GM23338 (cell line): ENCODE data around the gene OR2A5. TPM values are rescaled to one million over a fixed set of nuclear protein-coding genes. Genes with fewer than 3 reads are reported as not detected.

Source experiments
- ATAC-seq: fragments of 200-7000 bp; cut with Tn5 transposase; 3 replicates; pipeline ENCODE4 v1.9.1; 2020
- DNase-seq: peaks from one replicate; pipeline ENCODE4 v3.0.0-alpha.2; 2015; ENCODE audit warnings: low spot score
- H2AFZ ChIP-seq: fragments of 200-600 bp; sonication (generic); 2 replicates; pipeline ENCODE4 v1.8.0; 2016; ENCODE audit warnings: antibody characterized with exemption, mild to moderate bottlenecking, moderate library complexity
- H3F3A ChIP-seq: fragments of 200-600 bp; sonication (generic); replicated peaks from 2 replicates; pipeline ENCODE4 v1.8.0; 2017; ENCODE audit warnings: antibody characterized with exemption, mixed run types, low read depth
- H3K27ac ChIP-seq: fragments of 200-600 bp; sonication (generic); 2 replicates; pipeline ENCODE4 v1.6.1; 2016; ENCODE audit warnings: low read depth
- H3K27me3 ChIP-seq: fragments of 200-600 bp; sonication (generic); 2 replicates; pipeline ENCODE4 v1.8.0; 2016; ENCODE audit warnings: mild to moderate bottlenecking, mixed run types, moderate library complexity; ENCODE audit not compliant: insufficient read depth
- H3K36me3 ChIP-seq: fragments of 200-600 bp; sonication (generic); 2 replicates; pipeline ENCODE4 v1.8.0; 2016; ENCODE audit warnings: mild to moderate bottlenecking; ENCODE audit not compliant: insufficient read depth
- H3K4me1 ChIP-seq: fragments of 200-600 bp; sonication (generic); 2 replicates; pipeline ENCODE4 v1.8.0; 2016; ENCODE audit warnings: mild to moderate bottlenecking, moderate library complexity; ENCODE audit not compliant: insufficient read depth
- H3K4me2 ChIP-seq: fragments of 200-600 bp; sonication (generic); 2 replicates; pipeline ENCODE4 v1.7.1; 2017; ENCODE audit warnings: mixed run types
- H3K4me3 ChIP-seq: fragments of 200-600 bp; sonication (generic); 2 replicates; pipeline ENCODE4 v1.6.1; 2016; ENCODE audit warnings: mixed run types
- H3K79me2 ChIP-seq: fragments of 200-600 bp; sonication (generic); replicated peaks from 2 replicates; pipeline ENCODE4 v1.8.0; 2017; ENCODE audit warnings: mild to moderate bottlenecking; ENCODE audit not compliant: insufficient read depth
- H3K9me2 ChIP-seq: fragments of 200-600 bp; sonication (generic); 2 replicates; pipeline ENCODE4 v1.8.0; 2017; ENCODE audit not compliant: insufficient read depth
- H4K20me1 ChIP-seq: fragments of 200-600 bp; sonication (generic); replicated peaks from 2 replicates; pipeline ENCODE4 v1.8.0; 2017; ENCODE audit warnings: mild to moderate bottlenecking; ENCODE audit not compliant: insufficient read depth
- H3K27ac Mint-ChIP-seq: 2 replicates; pipeline ENCODE4 v1.8.0; 2020; ENCODE audit warnings: inconsistent platforms, mild to moderate bottlenecking, moderate library complexity, mixed read lengths
- H3K27me3 Mint-ChIP-seq: 3 replicates; pipeline ENCODE4 v1.8.0; 2022; ENCODE audit warnings: low read depth, mild to moderate bottlenecking, moderate library complexity, mixed read lengths, inconsistent platforms; ENCODE audit not compliant: insufficient read depth, poor library complexity
- H3K36me3 Mint-ChIP-seq: 3 replicates; pipeline ENCODE4 v1.8.0; 2021; ENCODE audit warnings: low read depth, mild to moderate bottlenecking, inconsistent platforms, moderate library complexity, mixed read lengths
- H3K4me1 Mint-ChIP-seq: 3 replicates; pipeline ENCODE4 v1.8.0; 2020; ENCODE audit warnings: mild to moderate bottlenecking, inconsistent platforms, mixed read lengths
- H3K4me3 Mint-ChIP-seq: 3 replicates; pipeline ENCODE4 v1.8.0; 2021; ENCODE audit warnings: moderate library complexity, mild to moderate bottlenecking, inconsistent platforms, mixed read lengths
- H3K9me3 Mint-ChIP-seq: 3 replicates; pipeline ENCODE4 v1.8.0; 2020; ENCODE audit warnings: moderate library complexity, mild to moderate bottlenecking, inconsistent platforms, mixed read lengths
- CREB1 ChIP-seq: fragments of 250-450 bp; sonication (Bioruptor Pico); IDR thresholded peaks from 2 replicates; pipeline ENCODE4 v1.5.0; 2020; ENCODE audit warnings: low read depth, mild to moderate bottlenecking, moderate library complexity
- EZH2 ChIP-seq: fragments of 200-600 bp; sonication (generic); IDR thresholded peaks from one replicate; pipeline ENCODE4 v1.8.0; 2017; ENCODE audit warnings: antibody characterized with exemption, mild to moderate bottlenecking, low read depth; ENCODE audit not compliant: unreplicated experiment
- EZH2phosphoT487 ChIP-seq: fragments of 200-600 bp; sonication (generic); IDR thresholded peaks from one replicate; pipeline ENCODE4 v1.8.1; 2018; ENCODE audit warnings: antibody characterized with exemption; ENCODE audit not compliant: unreplicated experiment
- JUNB ChIP-seq: IDR thresholded peaks from one replicate; pipeline ENCODE4 v1.6.1; 2016; ENCODE audit warnings: antibody characterized with exemption; ENCODE audit not compliant: unreplicated experiment
- NANOG ChIP-seq: IDR thresholded peaks from 2 replicates; pipeline ENCODE4 v1.6.1; 2016; ENCODE audit warnings: antibody characterized with exemption, borderline replicate concordance
- POLR2AphosphoS5 ChIP-seq: IDR thresholded peaks from 2 replicates; pipeline ENCODE4 v1.6.1; 2016; ENCODE audit warnings: antibody characterized with exemption, low read depth
- STAT1 ChIP-seq: IDR thresholded peaks from one replicate; pipeline ENCODE4 v1.6.1; 2016; ENCODE audit warnings: antibody characterized with exemption; ENCODE audit not compliant: unreplicated experiment
- ZNF114 ChIP-seq: fragments of 250-450 bp; sonication (Bioruptor Pico); IDR thresholded peaks from 2 replicates; pipeline ENCODE4 v1.5.0; 2020; ENCODE audit warnings: mild to moderate bottlenecking, moderate library complexity
- ZNF331 ChIP-seq: fragments of 250-450 bp; sonication (Bioruptor Pico); IDR thresholded peaks from 2 replicates; pipeline ENCODE4 v1.5.0; 2020; ENCODE audit warnings: low read depth, mild to moderate bottlenecking, moderate library complexity
- polyA plus RNA-seq: library from polyadenylated mRNA; unstranded; fragments of >200 nt; fragmentation: Nextera tagmentation; extraction: Ambion mirVana; gene quantifications from 2 replicates; pipeline ENCODE4 v1.2.1, GENCODE V29; 2016
- total RNA-seq: library from RNA; depleted of rRNA; stranded (reverse); fragments of >200 nt; shearing (Covaris generic); gene quantifications from 2 replicates; pipeline ENCODE4 v1.2.3, GENCODE V29; 2014
- TF ChIP-seq, protein P1 (sequence below), 2 experiments: fragments of 200-600 bp in 1 of 2; sonication (generic) in 1 of 2; conservative IDR thresholded peaks; 2 replicates each; pipeline versions ENCODE4 v1.5.1 to v1.6.1; 2016 to 2017; ENCODE audit warnings: antibody characterized with exemption in 2 of 2, low read depth in 2 of 2, mild to moderate bottlenecking in 2 of 2, moderate library complexity in 1 of 2
- TF ChIP-seq, protein P2 (sequence below): fragments of 250-450 bp; sonication (Bioruptor Pico); IDR thresholded peaks from 2 replicates; pipeline ENCODE4 v1.5.0; 2020; ENCODE audit warnings: mild to moderate bottlenecking, moderate library complexity
- TF ChIP-seq, protein P3 (sequence below): IDR thresholded peaks from one replicate; pipeline ENCODE4 v1.6.1; 2018; ENCODE audit warnings: antibody characterized with exemption; ENCODE audit not compliant: unreplicated experiment
- TF ChIP-seq, protein P4 (sequence below): IDR thresholded peaks from 2 replicates; pipeline ENCODE4 v1.6.1; 2016; ENCODE audit warnings: antibody characterized with exemption

OR2A5 gene
- total and polyA plus RNA-seq, 2 experiments from 2014 or later, result not detected

DNA sequence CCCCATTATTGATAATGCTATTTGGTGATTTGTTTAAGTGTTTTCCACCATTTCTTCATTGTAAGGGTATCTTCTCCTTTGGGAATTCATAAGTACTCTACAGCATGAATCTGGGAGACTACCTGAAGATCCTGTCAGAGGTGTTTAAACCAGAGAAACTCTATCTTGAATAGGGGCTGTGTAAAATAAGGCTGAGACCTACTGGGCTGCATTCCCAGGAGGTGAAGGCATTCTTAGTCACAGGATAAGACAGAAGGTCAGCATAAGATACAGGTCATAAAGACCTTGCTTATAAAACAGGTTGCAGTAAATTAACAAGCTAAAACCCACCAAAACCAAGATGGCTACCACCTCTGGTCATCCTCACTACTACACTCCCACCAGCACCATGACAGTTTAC lies 13.4 kb upstream of the OR2A5 start:
- no peak overlapping the region for H3K27ac Mint-ChIP-seq
- DNase-seq (no peak), ATAC-seq (no peak)
- H3K4me1 ChIP-seq, result no peaks in the 10 kb centered on the region
- H3F3A ChIP-seq, result no peaks in the 10 kb centered on the region
- H3K27me3 ChIP-seq, result no peaks in the 10 kb centered on the region
- H3K4me3 Mint-ChIP-seq, result no peak overlapping the region
- H2AFZ ChIP-seq, result peak overlapping the region; percentile 21; the same call in 1 of the 2 replicates
- H3K27ac ChIP-seq, result no peak overlapping the region
- no peaks in the 10 kb centered on the region for H3K9me3 Mint-ChIP-seq
- H3K4me3 ChIP-seq, result no peak overlapping the region
- H3K4me1 Mint-ChIP-seq, result peaks cover 3% of the 10 kb centered on the region; the same call in 2 of the 3 replicates
- H4K20me1 ChIP-seq, result no peaks in the 10 kb centered on the region
- no peak overlapping the region for H3K4me2 ChIP-seq
- TF ChIP-seq, protein P1, sequence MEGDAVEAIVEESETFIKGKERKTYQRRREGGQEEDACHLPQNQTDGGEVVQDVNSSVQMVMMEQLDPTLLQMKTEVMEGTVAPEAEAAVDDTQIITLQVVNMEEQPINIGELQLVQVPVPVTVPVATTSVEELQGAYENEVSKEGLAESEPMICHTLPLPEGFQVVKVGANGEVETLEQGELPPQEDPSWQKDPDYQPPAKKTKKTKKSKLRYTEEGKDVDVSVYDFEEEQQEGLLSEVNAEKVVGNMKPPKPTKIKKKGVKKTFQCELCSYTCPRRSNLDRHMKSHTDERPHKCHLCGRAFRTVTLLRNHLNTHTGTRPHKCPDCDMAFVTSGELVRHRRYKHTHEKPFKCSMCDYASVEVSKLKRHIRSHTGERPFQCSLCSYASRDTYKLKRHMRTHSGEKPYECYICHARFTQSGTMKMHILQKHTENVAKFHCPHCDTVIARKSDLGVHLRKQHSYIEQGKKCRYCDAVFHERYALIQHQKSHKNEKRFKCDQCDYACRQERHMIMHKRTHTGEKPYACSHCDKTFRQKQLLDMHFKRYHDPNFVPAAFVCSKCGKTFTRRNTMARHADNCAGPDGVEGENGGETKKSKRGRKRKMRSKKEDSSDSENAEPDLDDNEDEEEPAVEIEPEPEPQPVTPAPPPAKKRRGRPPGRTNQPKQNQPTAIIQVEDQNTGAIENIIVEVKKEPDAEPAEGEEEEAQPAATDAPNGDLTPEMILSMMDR (conservative IDR thresholded peaks at IDR 0.05; ENCODE audit: low read depth in 2 of 2), result no peak
- TF ChIP-seq, protein P2, sequence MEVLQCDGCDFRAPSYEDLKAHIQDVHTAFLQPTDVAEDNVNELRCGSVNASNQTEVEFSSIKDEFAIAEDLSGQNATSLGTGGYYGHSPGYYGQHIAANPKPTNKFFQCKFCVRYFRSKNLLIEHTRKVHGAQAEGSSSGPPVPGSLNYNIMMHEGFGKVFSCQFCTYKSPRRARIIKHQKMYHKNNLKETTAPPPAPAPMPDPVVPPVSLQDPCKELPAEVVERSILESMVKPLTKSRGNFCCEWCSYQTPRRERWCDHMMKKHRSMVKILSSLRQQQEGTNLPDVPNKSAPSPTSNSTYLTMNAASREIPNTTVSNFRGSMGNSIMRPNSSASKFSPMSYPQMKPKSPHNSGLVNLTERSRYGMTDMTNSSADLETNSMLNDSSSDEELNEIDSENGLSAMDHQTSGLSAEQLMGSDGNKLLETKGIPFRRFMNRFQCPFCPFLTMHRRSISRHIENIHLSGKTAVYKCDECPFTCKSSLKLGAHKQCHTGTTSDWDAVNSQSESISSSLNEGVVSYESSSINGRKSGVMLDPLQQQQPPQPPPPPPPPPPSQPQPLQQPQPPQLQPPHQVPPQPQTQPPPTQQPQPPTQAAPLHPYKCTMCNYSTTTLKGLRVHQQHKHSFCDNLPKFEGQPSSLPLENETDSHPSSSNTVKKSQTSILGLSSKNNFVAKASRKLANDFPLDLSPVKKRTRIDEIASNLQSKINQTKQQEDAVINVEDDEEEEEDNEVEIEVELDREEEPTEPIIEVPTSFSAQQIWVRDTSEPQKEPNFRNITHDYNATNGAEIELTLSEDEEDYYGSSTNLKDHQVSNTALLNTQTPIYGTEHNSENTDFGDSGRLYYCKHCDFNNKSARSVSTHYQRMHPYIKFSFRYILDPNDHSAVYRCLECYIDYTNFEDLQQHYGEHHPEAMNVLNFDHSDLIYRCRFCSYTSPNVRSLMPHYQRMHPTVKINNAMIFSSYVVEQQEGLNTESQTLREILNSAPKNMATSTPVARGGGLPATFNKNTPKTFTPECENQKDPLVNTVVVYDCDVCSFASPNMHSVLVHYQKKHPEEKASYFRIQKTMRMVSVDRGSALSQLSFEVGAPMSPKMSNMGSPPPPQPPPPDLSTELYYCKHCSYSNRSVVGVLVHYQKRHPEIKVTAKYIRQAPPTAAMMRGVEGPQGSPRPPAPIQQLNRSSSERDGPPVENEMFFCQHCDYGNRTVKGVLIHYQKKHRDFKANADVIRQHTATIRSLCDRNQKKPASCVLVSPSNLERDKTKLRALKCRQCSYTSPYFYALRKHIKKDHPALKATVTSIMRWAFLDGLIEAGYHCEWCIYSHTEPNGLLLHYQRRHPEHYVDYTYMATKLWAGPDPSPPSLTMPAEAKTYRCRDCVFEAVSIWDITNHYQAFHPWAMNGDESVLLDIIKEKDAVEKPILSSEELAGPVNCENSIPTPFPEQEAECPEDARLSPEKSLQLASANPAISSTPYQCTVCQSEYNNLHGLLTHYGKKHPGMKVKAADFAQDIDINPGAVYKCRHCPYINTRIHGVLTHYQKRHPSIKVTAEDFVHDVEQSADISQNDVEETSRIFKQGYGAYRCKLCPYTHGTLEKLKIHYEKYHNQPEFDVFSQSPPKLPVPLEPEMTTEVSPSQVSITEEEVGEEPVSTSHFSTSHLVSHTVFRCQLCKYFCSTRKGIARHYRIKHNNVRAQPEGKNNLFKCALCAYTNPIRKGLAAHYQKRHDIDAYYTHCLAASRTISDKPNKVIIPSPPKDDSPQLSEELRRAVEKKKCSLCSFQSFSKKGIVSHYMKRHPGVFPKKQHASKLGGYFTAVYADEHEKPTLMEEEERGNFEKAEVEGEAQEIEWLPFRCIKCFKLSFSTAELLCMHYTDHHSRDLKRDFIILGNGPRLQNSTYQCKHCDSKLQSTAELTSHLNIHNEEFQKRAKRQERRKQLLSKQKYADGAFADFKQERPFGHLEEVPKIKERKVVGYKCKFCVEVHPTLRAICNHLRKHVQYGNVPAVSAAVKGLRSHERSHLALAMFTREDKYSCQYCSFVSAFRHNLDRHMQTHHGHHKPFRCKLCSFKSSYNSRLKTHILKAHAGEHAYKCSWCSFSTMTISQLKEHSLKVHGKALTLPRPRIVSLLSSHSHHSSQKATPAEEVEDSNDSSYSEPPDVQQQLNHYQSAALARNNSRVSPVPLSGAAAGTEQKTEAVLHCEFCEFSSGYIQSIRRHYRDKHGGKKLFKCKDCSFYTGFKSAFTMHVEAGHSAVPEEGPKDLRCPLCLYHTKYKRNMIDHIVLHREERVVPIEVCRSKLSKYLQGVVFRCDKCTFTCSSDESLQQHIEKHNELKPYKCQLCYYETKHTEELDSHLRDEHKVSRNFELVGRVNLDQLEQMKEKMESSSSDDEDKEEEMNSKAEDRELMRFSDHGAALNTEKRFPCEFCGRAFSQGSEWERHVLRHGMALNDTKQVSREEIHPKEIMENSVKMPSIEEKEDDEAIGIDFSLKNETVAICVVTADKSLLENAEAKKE (CRISPR knock-in tag), result no peak
- TF ChIP-seq STAT1 (no peak), EZH2phosphoT487 (no peak), ZNF331 (no peak), POLR2AphosphoS5 (no peak), ZNF114 (CRISPR knock-in tag) (no peak), NANOG (no peak), CREB1 (CRISPR knock-in tag) (no peak), JUNB (no peak), EZH2 (no peak)
- TF ChIP-seq, protein P3, sequence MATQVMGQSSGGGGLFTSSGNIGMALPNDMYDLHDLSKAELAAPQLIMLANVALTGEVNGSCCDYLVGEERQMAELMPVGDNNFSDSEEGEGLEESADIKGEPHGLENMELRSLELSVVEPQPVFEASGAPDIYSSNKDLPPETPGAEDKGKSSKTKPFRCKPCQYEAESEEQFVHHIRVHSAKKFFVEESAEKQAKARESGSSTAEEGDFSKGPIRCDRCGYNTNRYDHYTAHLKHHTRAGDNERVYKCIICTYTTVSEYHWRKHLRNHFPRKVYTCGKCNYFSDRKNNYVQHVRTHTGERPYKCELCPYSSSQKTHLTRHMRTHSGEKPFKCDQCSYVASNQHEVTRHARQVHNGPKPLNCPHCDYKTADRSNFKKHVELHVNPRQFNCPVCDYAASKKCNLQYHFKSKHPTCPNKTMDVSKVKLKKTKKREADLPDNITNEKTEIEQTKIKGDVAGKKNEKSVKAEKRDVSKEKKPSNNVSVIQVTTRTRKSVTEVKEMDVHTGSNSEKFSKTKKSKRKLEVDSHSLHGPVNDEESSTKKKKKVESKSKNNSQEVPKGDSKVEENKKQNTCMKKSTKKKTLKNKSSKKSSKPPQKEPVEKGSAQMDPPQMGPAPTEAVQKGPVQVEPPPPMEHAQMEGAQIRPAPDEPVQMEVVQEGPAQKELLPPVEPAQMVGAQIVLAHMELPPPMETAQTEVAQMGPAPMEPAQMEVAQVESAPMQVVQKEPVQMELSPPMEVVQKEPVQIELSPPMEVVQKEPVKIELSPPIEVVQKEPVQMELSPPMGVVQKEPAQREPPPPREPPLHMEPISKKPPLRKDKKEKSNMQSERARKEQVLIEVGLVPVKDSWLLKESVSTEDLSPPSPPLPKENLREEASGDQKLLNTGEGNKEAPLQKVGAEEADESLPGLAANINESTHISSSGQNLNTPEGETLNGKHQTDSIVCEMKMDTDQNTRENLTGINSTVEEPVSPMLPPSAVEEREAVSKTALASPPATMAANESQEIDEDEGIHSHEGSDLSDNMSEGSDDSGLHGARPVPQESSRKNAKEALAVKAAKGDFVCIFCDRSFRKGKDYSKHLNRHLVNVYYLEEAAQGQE, result no peak
- TF ChIP-seq, protein P4, sequence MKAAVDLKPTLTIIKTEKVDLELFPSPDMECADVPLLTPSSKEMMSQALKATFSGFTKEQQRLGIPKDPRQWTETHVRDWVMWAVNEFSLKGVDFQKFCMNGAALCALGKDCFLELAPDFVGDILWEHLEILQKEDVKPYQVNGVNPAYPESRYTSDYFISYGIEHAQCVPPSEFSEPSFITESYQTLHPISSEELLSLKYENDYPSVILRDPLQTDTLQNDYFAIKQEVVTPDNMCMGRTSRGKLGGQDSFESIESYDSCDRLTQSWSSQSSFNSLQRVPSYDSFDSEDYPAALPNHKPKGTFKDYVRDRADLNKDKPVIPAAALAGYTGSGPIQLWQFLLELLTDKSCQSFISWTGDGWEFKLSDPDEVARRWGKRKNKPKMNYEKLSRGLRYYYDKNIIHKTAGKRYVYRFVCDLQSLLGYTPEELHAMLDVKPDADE, result no peak
- no peaks in the 10 kb centered on the region for H3K36me3 Mint-ChIP-seq
- H3K36me3 ChIP-seq, result no peaks in the 10 kb centered on the region
- H3K79me2 ChIP-seq, result no peaks in the 10 kb centered on the region
- H3K27me3 Mint-ChIP-seq, result no peaks in the 10 kb centered on the region
- H3K9me2 ChIP-seq, result peaks cover 9% of the 10 kb centered on the region
